Esophagus muscularis mucosa (tissue), 4 donors: ENCODE measurements around the gene RPH3AL. TPM values are rescaled to one million over a fixed set of nuclear protein-coding genes. Genes with fewer than 3 reads are reported as not detected.

Experiments
- DNase-seq: peaks from one replicate; pipeline ENCODE4 v3.0.0-alpha.2; 2017; ENCODE audit errors: extremely low spot score
- H3K27ac ChIP-seq, 4 donors: fragments of 200-600 bp; sonication (generic); replicated peaks in 1 of 4; 1 replicate in 3 of 4; 2 replicates in 1 of 4; pipeline ENCODE4 v1.5.1; 2016 to 2019; ENCODE audit warnings: mild to moderate bottlenecking in 1 of 4
- H3K27me3 ChIP-seq, 4 donors: fragments of 200-600 bp; sonication (generic); one replicate each; pipeline versions ENCODE4 v1.5.1 to v1.6.0; 2016 to 2019
- H3K36me3 ChIP-seq, 4 donors: fragments of 200-600 bp; sonication (generic); one replicate each; pipeline ENCODE4 v1.5.1; 2016 to 2019
- H3K4me1 ChIP-seq, 4 donors: fragments of 200-600 bp; sonication (generic); one replicate each; pipeline ENCODE4 v1.5.1; 2016 to 2019
- H3K4me3 ChIP-seq, 4 donors: fragments of 200-600 bp; sonication (generic); 1 replicate in 2 of 4; 2 replicates in 2 of 4; pipeline ENCODE4 v1.5.1; 2016 to 2019; ENCODE audit warnings: mild to moderate bottlenecking in 4 of 4, moderate library complexity in 1 of 4
- H3K9me3 ChIP-seq, 4 donors: fragments of 200-600 bp; sonication (generic); 1 replicate in 3 of 4; 2 replicates in 1 of 4; pipeline ENCODE4 v1.5.1; 2016 to 2019
- EP300 ChIP-seq: sonication (generic); formaldehyde crosslinking; IDR thresholded peaks from one replicate; pipeline ENCODE4 v1.6.1; 2017; ENCODE audit warnings: antibody characterized with exemption
- POLR2A ChIP-seq: fragments of 450-650 bp; IDR thresholded peaks from one replicate; pipeline ENCODE4 v1.6.1; 2017; ENCODE audit warnings: antibody characterized with exemption, moderate library complexity, mild to moderate bottlenecking, low read depth
- POLR2AphosphoS5 ChIP-seq, 2 donors: sonication (generic); formaldehyde crosslinking; IDR thresholded peaks; one replicate each; pipeline ENCODE4 v1.6.1; 2017; ENCODE audit warnings: antibody characterized with exemption in 2 of 2
- WGBS: methylation state at CpG from one replicate; pipeline ENCODE4 v1.1.5; 2018; 5-methylcytosine and 5-hydroxymethylcytosine counted together
- intact Hi-C: fragments of 100-400 bp; cut with DNase I; formaldehyde crosslinking; loops from one replicate; pipeline ENCODE4 v1.15.1; 2023
- total RNA-seq, 4 donors: library from RNA; depleted of rRNA; stranded (reverse); fragments of >200 nt; gene quantifications; one replicate each; pipeline versions ENCODE4 v1.1.0 to v1.2.1, GENCODE V29; 2016
- TF ChIP-seq, protein P1 (sequence below), 3 experiments: fragments of 200-600 bp in 2 of 3; fragments of 450-650 bp in 1 of 3; sonication (generic) in 2 of 3; IDR thresholded peaks; one replicate each; pipeline ENCODE4 v1.5.1; 2017 to 2019; ENCODE audit warnings: antibody characterized with exemption in 3 of 3, mild to moderate bottlenecking in 2 of 3, moderate library complexity in 1 of 3

Gene RPH3AL
- total RNA-seq, 4 donors from 2014 or later = 8.7 to 21.0 (median 14.8) TPM

GRCh38 chr17:238964-239259 lies 113.7 kb downstream of the RPH3AL start:
- H3K27ac ChIP-seq = no peak overlapping the region
- intact Hi-C loops = no loop called here
- no peaks in the 10 kb centered on the region for H3K27me3 ChIP-seq
- DNase-seq = no peak
- WGBS = 83% methylated on average over 1 of the region's 4 CpGs
- no peak for TF ChIP-seq EP300
- TF ChIP-seq, protein P1, sequence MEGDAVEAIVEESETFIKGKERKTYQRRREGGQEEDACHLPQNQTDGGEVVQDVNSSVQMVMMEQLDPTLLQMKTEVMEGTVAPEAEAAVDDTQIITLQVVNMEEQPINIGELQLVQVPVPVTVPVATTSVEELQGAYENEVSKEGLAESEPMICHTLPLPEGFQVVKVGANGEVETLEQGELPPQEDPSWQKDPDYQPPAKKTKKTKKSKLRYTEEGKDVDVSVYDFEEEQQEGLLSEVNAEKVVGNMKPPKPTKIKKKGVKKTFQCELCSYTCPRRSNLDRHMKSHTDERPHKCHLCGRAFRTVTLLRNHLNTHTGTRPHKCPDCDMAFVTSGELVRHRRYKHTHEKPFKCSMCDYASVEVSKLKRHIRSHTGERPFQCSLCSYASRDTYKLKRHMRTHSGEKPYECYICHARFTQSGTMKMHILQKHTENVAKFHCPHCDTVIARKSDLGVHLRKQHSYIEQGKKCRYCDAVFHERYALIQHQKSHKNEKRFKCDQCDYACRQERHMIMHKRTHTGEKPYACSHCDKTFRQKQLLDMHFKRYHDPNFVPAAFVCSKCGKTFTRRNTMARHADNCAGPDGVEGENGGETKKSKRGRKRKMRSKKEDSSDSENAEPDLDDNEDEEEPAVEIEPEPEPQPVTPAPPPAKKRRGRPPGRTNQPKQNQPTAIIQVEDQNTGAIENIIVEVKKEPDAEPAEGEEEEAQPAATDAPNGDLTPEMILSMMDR (IDR thresholded peaks at IDR 0.05) = no peak
- no peaks in the 10 kb centered on the region for H3K9me3 ChIP-seq
- H3K4me3 ChIP-seq = no peak overlapping the region
- no peaks in the 10 kb centered on the region for H3K4me1 ChIP-seq
- H3K36me3 ChIP-seq = no peaks in the 10 kb centered on the region

DNA sequence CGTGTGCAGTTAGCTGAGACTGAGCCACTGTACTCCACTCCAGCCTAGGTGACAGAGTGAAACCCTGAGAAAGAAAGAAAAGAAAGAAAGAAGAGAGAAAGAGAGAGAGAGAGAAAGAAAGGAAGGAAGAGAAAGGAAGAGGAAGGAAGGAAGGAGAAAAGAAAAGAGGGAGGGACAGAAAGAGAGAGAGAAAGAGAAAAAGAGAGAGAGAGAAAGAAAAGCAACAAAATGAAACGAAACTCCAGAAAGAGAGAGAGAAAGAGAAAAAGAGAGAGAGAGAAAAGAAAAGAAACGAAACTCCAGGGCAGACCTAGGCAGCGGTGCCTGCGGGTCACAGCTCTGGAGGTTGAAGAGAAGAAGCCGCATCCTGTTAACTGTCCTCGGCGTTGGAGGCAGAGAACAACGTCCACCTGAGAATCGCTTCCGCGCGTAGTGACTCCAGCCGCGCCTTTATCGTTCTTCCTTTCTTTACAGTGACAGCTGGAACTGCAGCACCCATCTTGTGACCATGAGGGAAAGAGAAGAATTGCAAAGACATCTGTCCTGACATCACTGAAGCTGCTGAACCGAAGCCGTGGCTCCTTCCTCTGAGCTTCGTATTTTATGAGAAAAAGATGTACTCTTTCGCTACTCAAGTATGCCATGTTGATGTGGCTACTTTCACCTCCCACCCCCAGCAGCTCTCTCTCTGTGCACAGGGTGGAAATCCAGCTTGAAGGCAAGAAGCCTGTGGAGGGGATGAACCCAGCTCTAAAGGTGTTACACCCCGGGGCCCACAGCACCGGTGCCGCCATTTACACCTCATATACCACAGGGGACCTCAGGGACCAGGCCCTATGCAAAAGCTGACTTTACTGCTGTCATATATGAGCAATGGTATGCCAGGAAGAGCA lies 114.3 kb downstream of the RPH3AL start:
- H3K27ac ChIP-seq = no peak overlapping the region
- H3K36me3 ChIP-seq = no peaks in the 10 kb centered on the region
- H3K27me3 ChIP-seq = no peaks in the 10 kb centered on the region
- no peaks in the 10 kb centered on the region for H3K9me3 ChIP-seq
- no peak overlapping the region for H3K4me3 ChIP-seq
- no peaks in the 10 kb centered on the region for H3K4me1 ChIP-seq
- TF ChIP-seq, protein P1 (IDR thresholded peaks at IDR 0.05) = no peak
- TF ChIP-seq EP300 = no peak
- no peak for TF ChIP-seq POLR2AphosphoS5 (IDR thresholded peaks at IDR 0.05)
- no peak for TF ChIP-seq POLR2A
- intact Hi-C loops = no loop called here
- 88% methylated on average over 22 of the region's 23 CpGs for WGBS
- no peak for DNase-seq

- no peak overlapping the region for H3K4me3 ChIP-seq
- TF ChIP-seq EP300 = no peak
- intact Hi-C loops = no loop called here
- H3K27me3 ChIP-seq = no peaks in the 10 kb centered on the region
- DNase-seq = no peak
- H3K4me1 ChIP-seq = peaks cover 0 to 2% (median 0%) of the 10 kb centered on the region in 4 donors
- no peaks in the 10 kb centered on the region for H3K36me3 ChIP-seq
- H3K27ac ChIP-seq = no peak overlapping the region
- 91% methylated on average over 7 of the region's 8 CpGs for WGBS
- no peaks in the 10 kb centered on the region for H3K9me3 ChIP-seq
Measured at GRCh38 chr17:237406-237955, 115.1 kb downstream of the RPH3AL start.

DNA sequence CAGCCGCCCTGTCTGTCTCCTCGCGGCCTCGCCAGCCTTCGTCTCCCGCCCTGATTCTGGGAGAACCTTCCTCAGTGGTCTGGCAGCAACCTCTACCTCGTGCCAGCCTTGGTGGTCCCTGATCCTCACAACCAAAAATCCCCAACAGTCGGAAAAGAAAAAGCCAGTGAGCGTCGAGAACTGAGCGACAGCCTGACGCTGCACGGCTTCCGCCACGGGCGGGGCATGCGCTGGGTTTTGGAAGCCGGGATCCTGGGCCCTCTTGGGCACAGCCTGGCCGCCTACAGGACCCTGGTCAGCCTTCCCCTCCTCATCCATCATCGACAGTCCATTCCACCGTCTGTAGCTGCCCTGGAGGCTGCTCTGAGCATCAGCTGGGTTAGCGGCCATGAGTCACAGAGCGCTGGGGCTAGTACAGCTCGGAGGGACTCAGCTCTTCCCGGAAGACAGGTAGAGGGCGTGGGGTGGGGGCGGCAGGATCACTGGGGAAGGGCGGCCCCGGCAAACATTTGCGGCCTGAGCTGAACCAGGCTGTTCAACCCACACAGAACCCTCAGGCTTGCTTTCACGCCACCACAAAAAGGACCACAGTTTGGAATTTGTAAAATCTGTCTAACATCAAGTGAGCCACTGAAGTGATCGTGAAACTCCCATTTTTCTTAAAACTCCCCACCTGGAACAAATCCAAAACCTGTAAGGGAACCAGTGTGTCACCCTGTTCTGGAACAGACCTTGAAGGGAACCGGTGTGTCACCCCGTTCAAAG lies 115.8 kb downstream of the RPH3AL start:
- Histone ChIP-seq H3K4me3 (no peak overlapping the region), H3K27ac (no peak overlapping the region), H3K4me1 (peaks cover 0 to 2% (median 0%) of the 10 kb centered on the region in 4 donors), H3K27me3 (no peaks in the 10 kb centered on the region), H3K36me3 (no peaks in the 10 kb centered on the region), H3K9me3 (no peaks in the 10 kb centered on the region)
- intact Hi-C loops = no loop called here
- 84% methylated on average over 24 of the region's 34 CpGs for WGBS
- DNase-seq = no peak
- TF ChIP-seq POLR2A (no peak), POLR2AphosphoS5 (IDR thresholded peaks at IDR 0.05) (no peak), EP300 (no peak)
- TF ChIP-seq, protein P1 (IDR thresholded peaks at IDR 0.05) = no peak
